ENCODE data around the gene GNAZ.

Gene GNAZ

GRCh38 chr22:23155831-23156230, 85.5 kb downstream of the GNAZ start:
- no peak for DNase-seq (ENCODE audit: low read depth)

- DNase-seq (ENCODE audit: low read depth), result no peak
Measured at GRCh38 chr22:23156286-23156685, 86.0 kb downstream of the GNAZ start.

- DNase-seq (ENCODE audit: low read depth), result no peak
Measured at GRCh38 chr22:23157560-23158515, 87.5 kb downstream of the GNAZ start.

GRCh38 chr22:23158516-23159290, 88.4 kb downstream of the GNAZ start:
- DNase-seq (ENCODE audit: low read depth), result no peak

- DNase-seq (ENCODE audit: low read depth), result no peak
Measured at GRCh38 chr22:23159291-23159630, 88.9 kb downstream of the GNAZ start.

- DNase-seq (ENCODE audit: low read depth), result no peak
Measured at GRCh38 chr22:23161029-23161428, 90.7 kb downstream of the GNAZ start.

- DNase-seq (ENCODE audit: low read depth), result no peak
Measured at GRCh38 chr22:23161574-23161973, 91.3 kb downstream of the GNAZ start.

- DNase-seq (ENCODE audit: low read depth), result no peak
Measured at GRCh38 chr22:23163665-23164064, 93.3 kb downstream of the GNAZ start.

- DNase-seq (ENCODE audit: low read depth), result no peak
Measured at GRCh38 chr22:23164091-23164490, 93.8 kb downstream of the GNAZ start.

GRCh38 chr22:23166042-23166831, 95.9 kb downstream of the GNAZ start:
- DNase-seq (ENCODE audit: low read depth), result no peak

GRCh38 chr22:23166841-23167616, 96.7 kb downstream of the GNAZ start:
- DNase-seq (ENCODE audit: low read depth), result no peak

GRCh38 chr22:23168391-23169042, 98.2 kb downstream of the GNAZ start:
- no peak for DNase-seq (ENCODE audit: low read depth)

GRCh38 chr22:23169043-23169406, 98.7 kb downstream of the GNAZ start:
- DNase-seq (ENCODE audit: low read depth), result no peak
